ENCODE results near the gene AKAP12.

The AKAP12 gene

GRCh38 chr6:151242420-151242861 is 2.7 kb downstream of the AKAP12 start:
- TF ChIP-seq POLR2AphosphoS5 (IDR thresholded peaks at IDR 0.05; ENCODE audit: low read depth, low read length) (no peak), REST (IDR thresholded peaks at IDR 0.05; ENCODE audit: insufficient read depth in 1 of 2, low read depth in 2 of 2, low read length in 2 of 2) (no peak), TAF1 (IDR thresholded peaks at IDR 0.05; ENCODE audit: borderline replicate concordance, insufficient read depth, low read length) (no peak), SIN3A (IDR thresholded peaks at IDR 0.05; ENCODE audit: borderline replicate concordance, insufficient read depth, low read length) (no peak), FOXP2 (optimal IDR thresholded peaks at IDR 0.05; ENCODE audit: borderline replicate concordance, extremely low read depth, extremely low read length, insufficient read depth) (no peak)

- TF ChIP-seq SIN3A (IDR thresholded peaks at IDR 0.05; ENCODE audit: borderline replicate concordance, insufficient read depth, low read length) (no peak), REST (IDR thresholded peaks at IDR 0.05; ENCODE audit: insufficient read depth in 1 of 2, low read depth in 2 of 2, low read length in 2 of 2) (no peak), TAF1 (IDR thresholded peaks at IDR 0.05; ENCODE audit: borderline replicate concordance, insufficient read depth, low read length) (no peak), FOXP2 (optimal IDR thresholded peaks at IDR 0.05; ENCODE audit: borderline replicate concordance, extremely low read depth, extremely low read length, insufficient read depth) (no peak), POLR2AphosphoS5 (IDR thresholded peaks at IDR 0.05; ENCODE audit: low read depth, low read length) (no peak)
Measured at GRCh38 chr6:151243481-151243880, 3.7 kb downstream of the AKAP12 start.

- no peak for TF ChIP-seq POLR2AphosphoS5 (IDR thresholded peaks at IDR 0.05; ENCODE audit: low read depth, low read length)
- no peak for TF ChIP-seq SIN3A (IDR thresholded peaks at IDR 0.05; ENCODE audit: borderline replicate concordance, insufficient read depth, low read length)
- no peak for TF ChIP-seq TAF1 (IDR thresholded peaks at IDR 0.05; ENCODE audit: borderline replicate concordance, insufficient read depth, low read length)
- TF ChIP-seq REST (IDR thresholded peaks at IDR 0.05; ENCODE audit: insufficient read depth in 1 of 2, low read depth in 2 of 2, low read length in 2 of 2), result no peak
- no peak for TF ChIP-seq FOXP2 (optimal IDR thresholded peaks at IDR 0.05; ENCODE audit: borderline replicate concordance, extremely low read depth, extremely low read length, insufficient read depth)
Measured at GRCh38 chr6:151247490-151247889, 7.7 kb downstream of the AKAP12 start.

GRCh38 chr6:151248295-151248694 is 8.5 kb downstream of the AKAP12 start:
- TF ChIP-seq SIN3A (IDR thresholded peaks at IDR 0.05; ENCODE audit: borderline replicate concordance, insufficient read depth, low read length) (no peak), TAF1 (IDR thresholded peaks at IDR 0.05; ENCODE audit: borderline replicate concordance, insufficient read depth, low read length) (no peak), FOXP2 (optimal IDR thresholded peaks at IDR 0.05; ENCODE audit: borderline replicate concordance, extremely low read depth, extremely low read length, insufficient read depth) (no peak), POLR2AphosphoS5 (IDR thresholded peaks at IDR 0.05; ENCODE audit: low read depth, low read length) (no peak), REST (IDR thresholded peaks at IDR 0.05; ENCODE audit: insufficient read depth in 1 of 2, low read depth in 2 of 2, low read length in 2 of 2) (no peak)

- TF ChIP-seq POLR2AphosphoS5 (IDR thresholded peaks at IDR 0.05; ENCODE audit: low read depth, low read length), result no peak
- no peak for TF ChIP-seq REST (IDR thresholded peaks at IDR 0.05; ENCODE audit: insufficient read depth in 1 of 2, low read depth in 2 of 2, low read length in 2 of 2)
Measured at GRCh38 chr6:151252634-151253033, 12.9 kb downstream of the AKAP12 start.

Data from PFSK-1 (cell line).